IMR-90 (cell line): ENCODE results near the gene COL9A3. TPM values are rescaled to one million over a fixed set of nuclear protein-coding genes. Genes with fewer than 3 reads are reported as not detected.

Source experiments
- ATAC-seq: fragments of 200-7000 bp; cut with Tn5 transposase; 2 replicates; pipeline ENCODE4 v1.9.1; 2020; ENCODE audit warnings: low read depth, mild to moderate bottlenecking, moderate library complexity
- BruUV-seq: library from RNA; stranded (reverse); fragments of 400-500 nt; replicated peaks from 2 replicates; lab custom pipeline; 2021; lab: Mats Ljungman, UMichigan
- CTCF ChIA-PET: fragments of 300-600 bp; formaldehyde crosslinking; extraction: SDS; loops from one replicate; lab custom pipeline; 2021; ENCODE audit warnings: antibody characterized with exemption; lab: Yijun Ruan, JAX
- POLR2A ChIA-PET: fragments of 300-600 bp; sonication (Branson Sonifier 250); formaldehyde crosslinking; loops from one replicate; lab custom pipeline; 2022; ENCODE audit warnings: antibody characterized with exemption; ENCODE audit not compliant: unreplicated experiment; lab: Charles Lee
- DNase-seq: peaks from one replicate; pipeline ENCODE4 v3.0.0; 2013
- H2AFZ ChIP-seq: replicated peaks from 2 replicates; pipeline ENCODE3; 2013; ENCODE audit warnings: low read length, mild to moderate bottlenecking; ENCODE audit not compliant: poor library complexity
- H2AK5ac ChIP-seq: 2 replicates; pipeline ENCODE4 v1.6.1; 2013; ENCODE audit warnings: low read depth, low read length, inconsistent platforms
- H2AK9ac ChIP-seq: replicated peaks from 2 replicates; pipeline ENCODE3; 2013; ENCODE audit warnings: mild to moderate bottlenecking, low read depth, low read length, moderate library complexity; ENCODE audit not compliant: poor library complexity
- H2BK120ac ChIP-seq: 2 replicates; pipeline ENCODE4 v1.6.1; 2013; ENCODE audit warnings: low read depth, low read length, inconsistent platforms
- H2BK15ac ChIP-seq: 3 replicates; pipeline ENCODE4 v1.6.1; 2013; ENCODE audit warnings: low read depth, low read length, inconsistent platforms
- H2BK20ac ChIP-seq: 2 replicates; pipeline ENCODE4 v1.6.1; 2013; ENCODE audit warnings: low read depth, mild to moderate bottlenecking, inconsistent platforms, low read length, moderate library complexity
- H2BK5ac ChIP-seq: 2 replicates; pipeline ENCODE4 v1.6.1; 2013; ENCODE audit warnings: mild to moderate bottlenecking, low read depth, low read length, inconsistent platforms; ENCODE audit not compliant: poor library complexity, severe bottlenecking
- H3K14ac ChIP-seq: replicated peaks from 2 replicates; pipeline ENCODE4 v1.6.1; 2013; ENCODE audit warnings: low read depth, low read length, inconsistent platforms
- H3K18ac ChIP-seq: 2 replicates; pipeline ENCODE4 v1.6.1; 2013; ENCODE audit warnings: low read depth, low read length, control low read depth
- H3K23ac ChIP-seq: 2 replicates; pipeline ENCODE4 v1.6.1; 2013; ENCODE audit warnings: low read depth, low read length, inconsistent platforms
- H3K27ac ChIP-seq: 2 replicates; pipeline ENCODE4 v1.5.1; 2013; ENCODE audit warnings: mild to moderate bottlenecking, control low read depth, low read length; ENCODE audit not compliant: insufficient read depth
- H3K27me3 ChIP-seq: 2 replicates; pipeline ENCODE4 v1.6.1; 2013; ENCODE audit warnings: low read length; ENCODE audit not compliant: control insufficient read depth, insufficient read depth
- H3K36me3 ChIP-seq: 2 replicates; pipeline ENCODE4 v1.6.1; 2013; ENCODE audit warnings: low read length, mixed read lengths; ENCODE audit not compliant: control insufficient read depth, insufficient read depth
- H3K4ac ChIP-seq: 2 replicates; pipeline ENCODE4 v1.6.1; 2013; ENCODE audit warnings: low read depth, low read length, inconsistent platforms
- H3K4me1 ChIP-seq: 2 replicates; pipeline ENCODE4 v1.6.1; 2013; ENCODE audit warnings: low read length, mixed read lengths; ENCODE audit not compliant: control insufficient read depth, insufficient read depth
- H3K4me2 ChIP-seq: 2 replicates; pipeline ENCODE4 v1.6.1; 2013; ENCODE audit warnings: low read depth, mild to moderate bottlenecking, control low read depth, low read length, moderate library complexity
- H3K4me3 ChIP-seq: 2 replicates; pipeline ENCODE4 v1.5.1; 2013; ENCODE audit warnings: low read depth, mild to moderate bottlenecking, control low read depth, low read length, moderate library complexity; ENCODE audit not compliant: insufficient read depth
- H3K56ac ChIP-seq: 2 replicates; pipeline ENCODE4 v1.6.1; 2013; ENCODE audit warnings: low read length, inconsistent platforms; ENCODE audit not compliant: insufficient read depth; ENCODE audit errors: extremely low read depth
- H3K79me1 ChIP-seq, 2 experiments: 2 replicates each; pipeline ENCODE4 v1.6.1; 2013; ENCODE audit warnings: low read length in 2 of 2, inconsistent platforms in 1 of 2, low read depth in 1 of 2
- H3K9ac ChIP-seq: 2 replicates; pipeline ENCODE4 v1.6.1; 2013; ENCODE audit warnings: low read depth, low read length, control low read depth
- H3K9me1 ChIP-seq: 2 replicates; pipeline ENCODE4 v1.6.1; 2013; ENCODE audit warnings: low read length, inconsistent platforms; ENCODE audit not compliant: insufficient read depth
- H3K9me3 ChIP-seq: 2 replicates; pipeline ENCODE4 v1.6.1; 2013; ENCODE audit warnings: low read length; ENCODE audit not compliant: control insufficient read depth, insufficient read depth
- H4K20me1 ChIP-seq: 2 replicates; pipeline ENCODE4 v1.6.1; 2013; ENCODE audit warnings: low read length, inconsistent platforms; ENCODE audit not compliant: insufficient read depth
- H4K5ac ChIP-seq: 2 replicates; pipeline ENCODE4 v1.6.1; 2013; ENCODE audit warnings: mild to moderate bottlenecking, low read depth, low read length, control low read depth
- H4K8ac ChIP-seq, 2 experiments: 2 replicates each; pipeline ENCODE4 v1.6.1; 2013; ENCODE audit warnings: low read depth in 2 of 2, low read length in 2 of 2, control low read depth in 1 of 2, inconsistent platforms in 1 of 2
- H4K91ac ChIP-seq: 2 replicates; pipeline ENCODE4 v1.6.1; 2013; ENCODE audit warnings: low read depth, low read length, inconsistent platforms; ENCODE audit not compliant: insufficient read depth
- CEBPB ChIP-seq: IDR thresholded peaks from 2 replicates; pipeline ENCODE4 v1.6.1; 2012; ENCODE audit warnings: low read depth, low read length, improper control_type of control experiment
- FOS ChIP-seq: fragments of 150-350 bp; IDR thresholded peaks from 2 replicates; pipeline ENCODE4 v1.6.1; 2016; ENCODE audit warnings: low read depth, low read length
- WGBS, 2 experiments: methylation state at CpG; one replicate each; pipeline versions ENCODE4 v1.1.5 to v1.1.7; 2013; ENCODE audit warnings: missing lambda C conversion rate in 2 of 2; ENCODE audit not compliant: insufficient read length in 1 of 2; ENCODE audit errors: extremely low coverage in 2 of 2; 5-methylcytosine and 5-hydroxymethylcytosine counted together
- dilution Hi-C: fragments of 300-500 bp; cut with HindIII; formaldehyde crosslinking; loops from one replicate; pipeline ENCODE4 v1.14.3; 2018; ENCODE audit warnings: low sequenced_read_pairs; ENCODE audit not compliant: unreplicated experiment
- in situ Hi-C: fragments of 300-500 bp; cut with MboI; formaldehyde crosslinking; loops from 3 replicates; pipeline ENCODE4 v1.14.3; 2019; ENCODE audit warnings: low sequenced_read_pairs, inconsistent platforms, mixed read lengths
- intact Hi-C: fragments of 100-400 bp; cut with micrococcal nuclease; formaldehyde crosslinking; loops from 2 replicates; pipeline ENCODE4 v1.10.0; 2022
- polyA plus RNA-seq, 3 experiments: library from polyadenylated mRNA; depleted of rRNA; stranded (reverse); fragments of >200 nt; gene quantifications; 2 replicates each; pipeline ENCODE4 v1.2.3, GENCODE V29; 2012; ENCODE audit warnings: low replicate concordance in 1 of 3
- total RNA-seq: library from RNA; depleted of rRNA; stranded (reverse); fragments of >200 nt; gene quantifications from 2 replicates; pipeline ENCODE4 v1.2.3, GENCODE V29; 2012

The COL9A3 gene
- total and polyA plus RNA-seq, 2 of the 4 experiments (the other 2 are of a cell fraction), result 0.36 to 1.4 TPM

- Histone ChIP-seq H3K4me3 (no peak overlapping the region), H3K18ac (no peak overlapping the region), H3K14ac (no peak overlapping the region), H3K9me1 (peaks cover 11% of the 10 kb centered on the region), H3K79me1 (peaks cover 0 to 25% of the 10 kb centered on the region in 2 experiments; a peak in 2 of 4 replicates), H3K27ac (no peak overlapping the region), H3K36me3 (peaks cover 46% of the 10 kb centered on the region), H2BK20ac (no peak overlapping the region), H4K20me1 (peaks cover 20% of the 10 kb centered on the region), H2AK9ac (peak overlapping the region; percentile 23), H3K9me3 (no peaks in the 10 kb centered on the region), H3K56ac (no peak overlapping the region), H3K23ac (no peak overlapping the region), H3K4me1 (peaks cover 11% of the 10 kb centered on the region), H2BK15ac (no peak overlapping the region), H2AFZ (no peak overlapping the region), H4K8ac (no peak overlapping the region), H3K4ac (no peak overlapping the region), H3K4me2 (no peak overlapping the region), H3K27me3 (no peaks in the 10 kb centered on the region), H3K9ac (no peak overlapping the region), H4K5ac (no peak overlapping the region), H2BK5ac (no peak overlapping the region), H4K91ac (no peak overlapping the region), H2AK5ac (no peak overlapping the region; the same call in 1 of the 2 replicates), H2BK120ac (no peak overlapping the region)
- ATAC-seq, result no peak
- WGBS, 2 experiments, result 89% methylated on average over 10 of the region's 23 CpGs; no CpG with 5 or more reads in 1 of the 2 experiments
- ChIA-PET POLR2A (no interaction called here), CTCF (interaction anchor here (1.7 kb wide), 1 partner anchor 10 kb away, joined by 12 read pairs; no protein-coding TSS in a partner anchor)
- intact Hi-C loops (no loop called here), in situ Hi-C loops (no loop called here), dilution Hi-C loops (no loop called here)
- no peak for DNase-seq
- no TSS peak for BruUV-seq
- TF ChIP-seq FOS (no peak), CEBPB (peak; percentile 82)
These were observed 69.3 kb downstream of the COL9A3 start for GRCh38 chr20:62885896-62886708.
